ENCODE data around the gene FAM177B. TPM values are rescaled to one million over a fixed set of nuclear protein-coding genes. Genes with fewer than 3 reads are reported as not detected.
"Not testable (repeated sequence)": the region's sequence is repeated elsewhere in the genome, so short reads cannot be mapped to it uniquely, and the experiment has no call there.

Gene FAM177B
- total RNA-seq, 1 donor from 2014 or later: 0.44 TPM

- DNase-seq (ENCODE audit: low spot score): no peak
Observed at GRCh38 chr1:222739929-222740328, 2.9 kb downstream of the FAM177B start.

- not testable (repeated sequence) for DNase-seq (ENCODE audit: low spot score)
Observed at GRCh38 chr1:222741630-222742457, 4.8 kb downstream of the FAM177B start.

GRCh38 chr1:222749927-222750326 is 12.9 kb downstream of the FAM177B start:
- no peak for DNase-seq (ENCODE audit: low spot score)

- DNase-seq (ENCODE audit: low spot score): no peak
Observed at GRCh38 chr1:222750651-222751050, 13.6 kb downstream of the FAM177B start.

GRCh38 chr1:222751255-222751654 is 14.3 kb downstream of the FAM177B start:
- no peak for DNase-seq (ENCODE audit: low spot score)

GRCh38 chr1:222754366-222755139 is 17.6 kb downstream of the FAM177B start:
- DNase-seq (ENCODE audit: low spot score): peak; percentile 60

- DNase-seq (ENCODE audit: low spot score): no peak
Observed at GRCh38 chr1:222757646-222758268, 20.8 kb downstream of the FAM177B start.

- no peak for DNase-seq (ENCODE audit: low spot score)
Observed at GRCh38 chr1:222759451-222760035, 22.5 kb downstream of the FAM177B start.

GRCh38 chr1:222761083-222761482 is 24.1 kb downstream of the FAM177B start:
- no peak for DNase-seq (ENCODE audit: low spot score)

- DNase-seq (ENCODE audit: low spot score): not testable (repeated sequence)
Observed at GRCh38 chr1:222762178-222762577, 25.2 kb downstream of the FAM177B start.

- no peak for DNase-seq (ENCODE audit: low spot score)
Observed at GRCh38 chr1:222767152-222767571, 30.2 kb downstream of the FAM177B start.

- DNase-seq (ENCODE audit: low spot score): no peak
Observed at GRCh38 chr1:222768592-222768991, 31.6 kb downstream of the FAM177B start.

- no peak for DNase-seq (ENCODE audit: low spot score)
Observed at GRCh38 chr1:222769181-222769580, 32.2 kb downstream of the FAM177B start.

GRCh38 chr1:222769971-222770620 is 33.1 kb downstream of the FAM177B start:
- DNase-seq (ENCODE audit: low spot score): no peak

GRCh38 chr1:222772996-222773379 is 36.0 kb downstream of the FAM177B start:
- DNase-seq (ENCODE audit: low spot score): no peak

- DNase-seq (ENCODE audit: low spot score): no peak
Observed at GRCh38 chr1:222777463-222777862, 40.5 kb downstream of the FAM177B start.

- no peak for DNase-seq (ENCODE audit: low spot score)
Observed at GRCh38 chr1:222777977-222778376, 41.0 kb downstream of the FAM177B start.

- no peak for DNase-seq (ENCODE audit: low spot score)
Observed at GRCh38 chr1:222781251-222781650, 44.2 kb downstream of the FAM177B start.

GRCh38 chr1:222783051-222783450 is 46.0 kb downstream of the FAM177B start:
- DNase-seq (ENCODE audit: low spot score): no peak

GRCh38 chr1:222784371-222784770 is 47.4 kb downstream of the FAM177B start:
- no peak for DNase-seq (ENCODE audit: low spot score)

- no peak for DNase-seq (ENCODE audit: low spot score)
Observed at GRCh38 chr1:222784916-222785315, 47.9 kb downstream of the FAM177B start.

GRCh38 chr1:222785529-222785928 is 48.5 kb downstream of the FAM177B start:
- DNase-seq (ENCODE audit: low spot score): no peak

Data from ureter (tissue), 1 donor.